ENCODE results near the gene NTNG2. TPM values are rescaled to one million over a fixed set of nuclear protein-coding genes. Genes with fewer than 3 reads are reported as not detected.

The NTNG2 gene
- total RNA-seq, 3 donors from 2014 or later, result under 0.01 to 1.9 (median 0.29) TPM

DNA sequence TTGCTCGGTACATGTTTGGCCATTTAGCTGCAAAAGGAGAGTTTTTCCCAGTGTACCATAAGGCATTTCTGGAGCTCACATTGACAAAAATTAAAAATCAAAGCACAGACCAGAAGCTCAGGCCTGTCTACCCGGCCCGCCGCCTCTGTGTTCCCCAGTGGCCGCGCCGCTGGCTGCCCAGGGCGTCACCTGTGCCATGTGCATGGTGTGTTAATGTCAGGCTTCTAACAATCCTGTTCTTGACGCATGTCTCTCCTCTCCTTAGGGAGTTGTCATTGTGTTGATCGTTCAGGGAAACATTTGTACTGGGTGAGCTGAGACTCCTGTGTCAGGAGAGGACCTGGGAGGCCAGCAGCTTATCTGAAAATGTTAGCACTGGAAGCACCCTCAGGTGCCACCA is 9.6 kb upstream of the NTNG2 start:
- DNase-seq (ENCODE audit: low spot score in 2 of 2), result no peak
- intact Hi-C loops (cut with DNase I; ENCODE audit: low total_unique reads), result no loop called here
- TF ChIP-seq, protein P1, sequence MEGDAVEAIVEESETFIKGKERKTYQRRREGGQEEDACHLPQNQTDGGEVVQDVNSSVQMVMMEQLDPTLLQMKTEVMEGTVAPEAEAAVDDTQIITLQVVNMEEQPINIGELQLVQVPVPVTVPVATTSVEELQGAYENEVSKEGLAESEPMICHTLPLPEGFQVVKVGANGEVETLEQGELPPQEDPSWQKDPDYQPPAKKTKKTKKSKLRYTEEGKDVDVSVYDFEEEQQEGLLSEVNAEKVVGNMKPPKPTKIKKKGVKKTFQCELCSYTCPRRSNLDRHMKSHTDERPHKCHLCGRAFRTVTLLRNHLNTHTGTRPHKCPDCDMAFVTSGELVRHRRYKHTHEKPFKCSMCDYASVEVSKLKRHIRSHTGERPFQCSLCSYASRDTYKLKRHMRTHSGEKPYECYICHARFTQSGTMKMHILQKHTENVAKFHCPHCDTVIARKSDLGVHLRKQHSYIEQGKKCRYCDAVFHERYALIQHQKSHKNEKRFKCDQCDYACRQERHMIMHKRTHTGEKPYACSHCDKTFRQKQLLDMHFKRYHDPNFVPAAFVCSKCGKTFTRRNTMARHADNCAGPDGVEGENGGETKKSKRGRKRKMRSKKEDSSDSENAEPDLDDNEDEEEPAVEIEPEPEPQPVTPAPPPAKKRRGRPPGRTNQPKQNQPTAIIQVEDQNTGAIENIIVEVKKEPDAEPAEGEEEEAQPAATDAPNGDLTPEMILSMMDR (IDR thresholded peaks at IDR 0.05), result no peak
- no peak for TF ChIP-seq POLR2AphosphoS5 (IDR thresholded peaks at IDR 0.05)
- TF ChIP-seq POLR2A (IDR thresholded peaks at IDR 0.05), result no peak
- Histone ChIP-seq H3K36me3 (no peaks in the 10 kb centered on the region), H3K9me3 (no peaks in the 10 kb centered on the region), H3K4me3 (no peak overlapping the region), H3K27ac (no peak overlapping the region), H3K27me3 (peaks cover 0 to 31% of the 10 kb centered on the region in 2 donors), H3K4me1 (no peaks in the 10 kb centered on the region)

GRCh38 chr9:132154863-132155567 is 6.8 kb upstream of the NTNG2 start:
- Histone ChIP-seq H3K27ac (no peak overlapping the region), H3K27me3 (peaks cover 0 to 20% of the 10 kb centered on the region in 2 donors), H3K9me3 (no peaks in the 10 kb centered on the region), H3K4me3 (no peak overlapping the region), H3K4me1 (no peaks in the 10 kb centered on the region), H3K36me3 (no peaks in the 10 kb centered on the region)
- intact Hi-C loops (cut with DNase I; ENCODE audit: low total_unique reads), result no loop called here
- DNase-seq (ENCODE audit: low spot score in 2 of 2), result no peak
- no peak for TF ChIP-seq POLR2A (IDR thresholded peaks at IDR 0.05)
- TF ChIP-seq POLR2AphosphoS5 (IDR thresholded peaks at IDR 0.05), result no peak
- TF ChIP-seq, protein P1 (IDR thresholded peaks at IDR 0.05), result no peak

GRCh38 chr9:132155568-132155895 is 6.3 kb upstream of the NTNG2 start:
- H3K36me3 ChIP-seq, result no peaks in the 10 kb centered on the region
- H3K9me3 ChIP-seq, result no peaks in the 10 kb centered on the region
- intact Hi-C loops (cut with DNase I; ENCODE audit: low total_unique reads), result no loop called here
- peaks cover 0 to 20% of the 10 kb centered on the region in 2 donors for H3K27me3 ChIP-seq
- no peak overlapping the region for H3K4me3 ChIP-seq
- H3K4me1 ChIP-seq, result no peaks in the 10 kb centered on the region
- H3K27ac ChIP-seq, result no peak overlapping the region
- DNase-seq (ENCODE audit: low spot score in 2 of 2), result no peak
- TF ChIP-seq POLR2A (IDR thresholded peaks at IDR 0.05) (no peak), POLR2AphosphoS5 (IDR thresholded peaks at IDR 0.05) (no peak)
- TF ChIP-seq, protein P1 (IDR thresholded peaks at IDR 0.05), result no peak

DNA sequence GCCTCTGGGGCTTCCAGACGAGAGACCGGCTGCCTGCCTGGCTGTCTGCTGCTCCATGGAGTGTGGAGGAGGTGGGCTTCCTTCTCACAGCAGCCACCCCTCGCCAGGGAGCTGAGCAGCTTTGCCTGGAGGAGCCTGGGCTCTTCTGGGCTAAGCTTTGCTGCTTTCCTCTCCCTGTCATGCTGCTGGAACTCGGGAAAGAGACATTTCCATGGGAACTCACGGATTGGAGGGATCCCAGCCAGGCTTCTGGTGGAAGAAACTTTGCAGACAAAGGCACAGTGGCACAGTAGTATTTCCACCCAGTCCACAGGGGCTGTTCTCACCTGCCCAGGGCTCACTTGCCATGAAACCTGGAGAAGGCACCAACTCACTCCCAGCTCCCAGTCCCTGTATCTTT is 5.6 kb upstream of the NTNG2 start:
- intact Hi-C loops (cut with DNase I; ENCODE audit: low total_unique reads), result no loop called here
- TF ChIP-seq POLR2AphosphoS5 (IDR thresholded peaks at IDR 0.05), result no peak
- TF ChIP-seq, protein P1 (IDR thresholded peaks at IDR 0.05), result no peak
- TF ChIP-seq POLR2A (IDR thresholded peaks at IDR 0.05), result no peak
- Histone ChIP-seq H3K36me3 (no peaks in the 10 kb centered on the region), H3K4me3 (no peak overlapping the region), H3K9me3 (no peaks in the 10 kb centered on the region), H3K27me3 (peaks cover 4 to 27% of the 10 kb centered on the region in 2 donors), H3K4me1 (peaks cover 2% of the 10 kb centered on the region in 2 donors), H3K27ac (no peak overlapping the region)
- DNase-seq (ENCODE audit: low spot score in 2 of 2), result no peak

DNA sequence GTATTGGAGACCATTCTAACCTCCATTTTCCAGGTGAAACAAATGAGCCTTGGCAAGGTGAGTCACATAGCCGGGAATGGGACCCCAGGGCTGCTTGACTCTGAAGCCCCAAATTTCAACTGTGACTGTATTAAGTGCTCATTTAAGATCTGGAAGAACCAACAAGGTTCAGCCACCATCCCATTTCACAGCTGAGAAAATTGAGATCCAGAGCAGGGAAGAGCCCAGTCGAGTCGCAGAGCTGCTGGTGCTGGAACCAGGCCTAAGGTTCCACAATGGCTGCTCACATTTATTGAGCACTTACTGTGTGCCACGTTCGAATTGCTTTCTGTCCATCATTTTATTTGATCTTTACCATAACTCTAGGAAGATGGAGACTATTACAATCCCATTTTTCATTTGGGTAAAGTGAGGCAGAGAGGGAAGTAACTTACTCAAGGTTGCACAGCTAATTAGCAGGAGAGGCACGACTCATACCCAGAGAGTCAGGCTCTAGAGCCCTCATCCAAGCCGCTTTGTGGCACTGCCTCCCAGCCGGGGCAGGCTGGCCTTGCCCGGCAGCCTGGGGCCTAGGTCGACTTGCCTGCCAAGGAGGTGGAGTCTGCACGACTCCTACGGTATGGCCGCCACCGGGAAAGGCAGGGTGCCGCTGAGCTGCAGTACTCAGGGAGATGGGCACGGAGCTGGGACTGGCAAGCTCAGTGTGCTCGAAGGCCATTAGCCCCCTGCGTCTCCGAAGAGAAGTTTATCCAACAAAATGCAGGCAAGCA is 4.3 kb upstream of the NTNG2 start:
- H3K9me3 ChIP-seq, result no peaks in the 10 kb centered on the region
- H3K27me3 ChIP-seq, result peaks cover 6 to 31% of the 10 kb centered on the region in 2 donors
- intact Hi-C loops (cut with DNase I; ENCODE audit: low total_unique reads), result no loop called here
- H3K27ac ChIP-seq, result no peak overlapping the region
- TF ChIP-seq, protein P1 (IDR thresholded peaks at IDR 0.05), result no peak
- DNase-seq (ENCODE audit: low spot score in 2 of 2), result no peak
- H3K4me1 ChIP-seq, result peaks cover 3 to 4% of the 10 kb centered on the region in 2 donors
- H3K36me3 ChIP-seq, result no peaks in the 10 kb centered on the region
- no peak overlapping the region for H3K4me3 ChIP-seq
